Measurements from ENCODE around the gene PAK1.
A peak's percentile ranks its signal among the peaks of the same experiment; 100 is the strongest.

Gene PAK1

DNA sequence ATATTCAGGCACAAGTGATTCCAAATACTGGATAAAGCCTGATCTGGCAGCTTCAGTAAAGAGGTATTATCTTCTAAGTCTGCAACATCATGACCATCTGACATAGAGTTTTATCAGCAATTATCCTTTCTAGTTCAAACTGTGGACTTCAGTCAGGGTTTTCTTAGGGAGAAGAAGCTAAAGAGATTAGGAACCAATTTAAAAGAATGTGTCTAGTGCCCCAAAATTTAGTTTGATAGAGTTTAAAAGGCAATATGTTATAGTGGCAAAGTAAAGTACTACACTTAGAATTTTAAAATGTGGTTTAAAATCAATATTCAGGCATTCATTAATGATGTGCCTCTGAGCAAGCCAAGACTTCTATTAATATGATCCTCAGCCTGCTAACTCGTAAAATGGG lies 5.4 kb downstream of the PAK1 start:
- Histone ChIP-seq H3K36me3 (peaks cover 0 to 10% (median 0%) of the 10 kb centered on the region in 11 experiments; a peak in 7 of 22 replicates), H3K4me1 (peaks cover 29 to 37% (median 31%) of the 10 kb centered on the region in 10 experiments), H3K4me2 (no peak overlapping the region), H3K4me3 (no peak overlapping the region), H3K27ac (no peak overlapping the region), H3K27me3 (no peaks in the 10 kb centered on the region), H4K20me1 (no peaks in the 10 kb centered on the region; a peak in 2 of 22 replicates), H3K9me3 (replicated peaks in 1 of 11) (0 out of 22 replicates have a peak, but pooled peaks cover 0 to 10% (median 0%) of the 10 kb centered on the region in 11 experiments), H3K9ac (no peak overlapping the region)
- TF ChIP-seq Cebpa-rat (IDR thresholded peaks at IDR 0.05), result no peak

DNA sequence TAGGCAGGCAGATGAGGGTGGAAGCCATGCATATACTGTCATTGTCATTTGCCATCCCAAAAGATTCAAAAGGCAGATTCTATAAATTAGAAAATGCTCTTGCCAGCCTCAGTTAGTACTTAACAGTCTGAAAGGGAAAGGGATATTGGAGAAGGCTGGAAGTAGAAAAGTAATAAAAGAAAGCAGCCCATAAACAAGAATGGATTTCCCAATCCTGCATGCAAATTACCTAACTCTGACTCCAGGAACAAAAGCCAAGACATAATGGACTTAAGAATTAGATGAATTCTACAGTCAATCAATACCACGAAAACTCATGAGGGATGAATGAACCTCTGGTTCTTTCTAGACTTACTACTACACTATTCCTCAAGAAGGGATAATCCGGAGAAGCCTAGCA lies 5.9 kb downstream of the PAK1 start:
- H3K9me3 ChIP-seq (replicated peaks in 1 of 11), result 0 out of 22 replicates have a peak, but pooled peaks cover 0 to 10% (median 0%) of the 10 kb centered on the region in 11 experiments
- no peak overlapping the region for H3K27ac ChIP-seq
- no peak overlapping the region for H3K9ac ChIP-seq
- peaks cover 29 to 37% (median 31%) of the 10 kb centered on the region in 10 experiments for H3K4me1 ChIP-seq
- 0 out of 22 replicates have a peak overlapping the region, but pooled peaks of 1 of the 11 experiments have one; percentile 14 for H3K4me2 ChIP-seq
- peaks cover 0 to 10% (median 0%) of the 10 kb centered on the region in 11 experiments; a peak in 7 of 22 replicates for H3K36me3 ChIP-seq
- H3K27me3 ChIP-seq, result no peaks in the 10 kb centered on the region
- no peaks in the 10 kb centered on the region; a peak in 2 of 22 replicates for H4K20me1 ChIP-seq
- TF ChIP-seq Cebpa-rat (IDR thresholded peaks at IDR 0.05), result no peak
- H3K4me3 ChIP-seq, result no peak overlapping the region

DNA sequence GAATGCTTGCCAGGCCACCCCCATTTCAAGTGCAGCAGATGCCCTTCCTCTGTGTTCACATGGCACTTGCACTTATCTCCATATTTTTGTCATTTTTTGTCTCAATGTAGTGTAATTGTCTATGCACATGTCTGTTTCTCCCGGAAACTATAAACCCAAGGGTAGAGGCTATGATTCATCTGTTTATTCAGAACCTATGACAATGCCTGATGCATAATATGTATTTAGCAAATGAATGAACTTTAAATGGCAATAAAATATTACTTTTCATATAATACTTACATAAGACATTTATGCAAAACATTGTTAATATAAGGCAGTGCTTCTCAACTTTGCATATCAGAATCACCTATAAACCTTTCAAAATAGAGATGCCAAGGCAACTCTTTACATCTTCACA lies 6.7 kb downstream of the PAK1 start:
- Histone ChIP-seq H3K9me3 (replicated peaks in 1 of 11) (0 out of 22 replicates have a peak, but pooled peaks cover 0 to 10% (median 0%) of the 10 kb centered on the region in 11 experiments), H4K20me1 (no peaks in the 10 kb centered on the region; a peak in 2 of 22 replicates), H3K4me2 (no peak overlapping the region), H3K27me3 (no peaks in the 10 kb centered on the region), H3K4me3 (no peak overlapping the region), H3K4me1 (peaks cover 23 to 31% (median 24%) of the 10 kb centered on the region in 10 experiments), H3K36me3 (peaks cover 0 to 10% (median 0%) of the 10 kb centered on the region in 11 experiments; a peak in 7 of 22 replicates), H3K27ac (no peak overlapping the region), H3K9ac (no peak overlapping the region)
- no peak for TF ChIP-seq Cebpa-rat (IDR thresholded peaks at IDR 0.05)

DNA sequence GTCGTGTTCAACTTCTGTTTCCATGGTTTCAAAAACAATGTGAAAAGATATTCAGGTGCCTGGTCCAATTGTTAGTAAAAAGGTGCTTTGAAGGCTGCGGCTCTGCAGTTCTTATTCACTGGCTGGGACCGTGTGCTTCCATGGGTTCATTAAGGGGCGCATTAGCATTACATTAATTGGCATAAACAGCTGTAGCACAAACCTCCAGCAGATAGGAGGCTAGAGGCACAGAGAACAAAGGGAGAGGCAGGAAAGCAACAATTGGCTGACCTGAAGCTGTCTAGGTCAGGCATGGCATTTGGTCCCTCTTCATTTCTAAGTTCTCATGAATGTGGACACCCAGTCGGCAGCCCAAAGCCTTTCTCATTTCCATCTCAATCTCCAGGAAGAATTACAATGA lies 16.6 kb downstream of the PAK1 start:
- Histone ChIP-seq H3K4me1 (peaks cover 25 to 46% (median 32%) of the 10 kb centered on the region in 10 experiments), H3K9ac (peak overlapping the region in 1 of 11 experiments; percentile 13; a peak in 3 of 22 replicates), H3K36me3 (peaks cover 0 to 18% (median 6%) of the 10 kb centered on the region in 11 experiments; a peak in 3 of 22 replicates), H3K9me3 (replicated peaks in 1 of 11) (no peaks in the 10 kb centered on the region), H3K27me3 (no peaks in the 10 kb centered on the region), H4K20me1 (peaks cover 0 to 11% (median 0%) of the 10 kb centered on the region in 11 experiments; a peak in 4 of 22 replicates), H3K4me3 (no peak overlapping the region), H3K4me2 (peak overlapping the region; percentile 32 to 87 (median 75)), H3K27ac (peak overlapping the region in 1 of 11 experiments; percentile 8; a peak in 1 of 22 replicates)
- TF ChIP-seq Cebpa-rat (IDR thresholded peaks at IDR 0.05), result no peak

DNA sequence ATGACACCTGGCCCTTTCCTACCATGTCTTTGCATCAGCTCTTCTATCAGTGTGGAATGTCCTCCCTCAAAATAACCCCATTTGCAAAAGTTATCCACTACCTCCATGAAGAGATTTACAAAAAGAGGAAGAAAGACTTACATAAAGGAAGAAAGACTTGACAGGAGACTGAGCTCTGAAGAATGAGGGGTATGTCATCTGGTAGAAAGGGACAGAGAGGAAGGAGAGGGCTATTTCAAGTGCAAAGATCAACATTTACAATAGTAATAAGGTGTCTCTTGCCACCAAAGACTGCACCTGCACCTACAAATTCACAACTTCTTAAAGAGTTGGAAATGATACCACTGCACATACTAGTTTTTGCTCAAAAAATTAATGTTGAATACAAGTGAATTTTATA lies 18.2 kb downstream of the PAK1 start:
- peaks cover 0 to 11% (median 0%) of the 10 kb centered on the region in 11 experiments; a peak in 4 of 22 replicates for H4K20me1 ChIP-seq
- peak overlapping the region in 8 of 11 experiments; percentile 12 to 87 (median 72); a peak in 12 of 22 replicates for H3K4me2 ChIP-seq
- no peak for TF ChIP-seq Cebpa-rat (IDR thresholded peaks at IDR 0.05)
- H3K36me3 ChIP-seq, result peaks cover 0 to 19% (median 9%) of the 10 kb centered on the region in 11 experiments; a peak in 3 of 22 replicates
- H3K9me3 ChIP-seq (replicated peaks in 1 of 11), result no peaks in the 10 kb centered on the region
- no peak overlapping the region for H3K9ac ChIP-seq
- H3K27ac ChIP-seq, result no peak overlapping the region
- no peak overlapping the region for H3K4me3 ChIP-seq
- peaks cover 31 to 58% (median 38%) of the 10 kb centered on the region in 10 experiments for H3K4me1 ChIP-seq
- no peaks in the 10 kb centered on the region for H3K27me3 ChIP-seq

DNA sequence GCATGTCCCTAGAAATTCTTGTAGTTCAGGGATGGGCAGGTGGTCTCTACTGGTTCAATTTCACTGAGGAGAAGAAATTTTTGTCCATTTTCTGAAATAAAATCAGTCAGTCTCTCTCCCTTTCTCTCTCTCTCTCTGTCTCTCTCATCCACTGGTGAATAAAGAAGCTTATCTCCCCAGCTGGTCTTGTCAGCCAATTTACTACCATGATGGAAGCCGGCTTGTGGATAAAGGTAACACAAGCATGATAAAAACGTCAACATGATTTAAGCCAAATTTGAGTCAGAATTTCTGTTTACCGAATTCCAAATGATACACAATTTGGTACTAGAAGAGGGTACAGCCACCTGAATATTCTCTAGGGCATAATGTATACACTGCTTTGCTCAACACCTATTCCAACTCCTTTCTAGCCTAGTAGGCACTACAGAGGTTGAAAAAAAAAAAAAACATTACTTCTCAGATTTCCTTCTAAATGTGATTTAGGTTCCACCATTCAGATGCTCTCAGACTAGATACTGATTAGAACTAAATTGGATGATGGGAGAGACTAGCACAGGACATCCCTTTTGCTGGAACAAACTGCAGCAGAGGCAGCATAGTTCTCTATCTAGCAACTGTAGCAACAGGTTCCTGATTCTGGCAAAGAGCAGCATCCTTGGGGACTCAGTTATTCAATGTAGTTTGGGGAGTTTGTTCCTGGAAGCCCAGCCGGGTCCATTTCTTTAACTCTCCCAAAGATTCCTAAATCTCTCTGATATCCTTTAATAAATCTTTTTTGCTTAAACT lies 18.8 kb downstream of the PAK1 start:
- H3K9me3 ChIP-seq (replicated peaks in 1 of 11), result no peaks in the 10 kb centered on the region
- no peak overlapping the region for H3K9ac ChIP-seq
- H4K20me1 ChIP-seq, result peaks cover 0 to 10% (median 0%) of the 10 kb centered on the region in 11 experiments; a peak in 4 of 22 replicates
- H3K4me2 ChIP-seq, result peak overlapping the region in 6 of 11 experiments; percentile 32 to 87 (median 74); a peak in 6 of 22 replicates
- no peaks in the 10 kb centered on the region for H3K27me3 ChIP-seq
- no peak overlapping the region for H3K4me3 ChIP-seq
- TF ChIP-seq Cebpa-rat (IDR thresholded peaks at IDR 0.05), result no peak
- peaks cover 0 to 19% (median 9%) of the 10 kb centered on the region in 11 experiments; a peak in 3 of 22 replicates for H3K36me3 ChIP-seq
- H3K4me1 ChIP-seq, result peaks cover 38 to 64% (median 45%) of the 10 kb centered on the region in 10 experiments
- no peak overlapping the region for H3K27ac ChIP-seq

DNA sequence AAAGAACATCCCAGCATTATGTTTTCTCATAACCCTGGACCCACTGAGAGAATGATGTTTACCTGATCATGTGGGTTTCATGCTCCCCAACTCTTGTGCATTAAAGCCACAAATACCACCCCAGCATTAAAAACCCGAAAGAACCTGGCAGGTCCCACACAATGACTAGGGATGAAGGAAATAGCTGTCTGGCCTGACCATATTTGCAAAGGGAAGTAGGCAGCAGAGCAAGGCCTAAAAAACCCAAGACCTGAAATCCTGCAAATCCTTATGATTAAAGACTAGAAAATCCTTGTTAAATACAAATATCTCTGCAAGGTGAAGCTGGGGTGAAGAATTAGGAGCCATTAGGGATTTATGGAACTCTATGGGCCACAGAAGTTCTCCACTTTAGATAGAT lies 23.7 kb downstream of the PAK1 start:
- Histone ChIP-seq H3K27ac (peak overlapping the region in 5 of 11 experiments; percentile 55 to 78 (median 75); a peak in 7 of 22 replicates), H3K4me1 (peaks cover 38 to 72% (median 58%) of the 10 kb centered on the region in 10 experiments), H3K4me2 (peak overlapping the region in 10 of 11 experiments; percentile 60 to 93 (median 84); a peak in 20 of 22 replicates)

DNA sequence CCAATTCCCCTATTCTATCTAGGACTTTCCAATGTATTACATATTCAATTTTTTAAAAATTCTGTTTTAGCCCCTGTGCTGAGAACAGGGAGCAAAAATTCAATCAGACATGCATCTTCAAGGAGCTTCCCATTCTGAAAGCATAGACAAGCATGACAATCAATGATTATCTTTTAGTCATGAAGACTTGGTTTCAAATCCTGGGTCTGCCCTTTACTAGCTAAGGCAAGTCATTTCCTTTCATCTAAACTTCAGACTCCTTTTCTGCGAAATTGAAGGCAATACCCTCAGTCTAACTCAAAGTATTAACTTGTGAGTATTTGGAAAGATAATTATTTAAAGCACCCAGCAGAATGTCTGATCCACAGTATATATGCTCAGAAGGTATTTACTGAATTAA lies 24.1 kb downstream of the PAK1 start:
- H3K27ac ChIP-seq, result peak overlapping the region in 7 of 11 experiments; percentile 55 to 78 (median 68); a peak in 14 of 22 replicates
- peaks cover 0 to 19% (median 0%) of the 10 kb centered on the region in 11 experiments; a peak in 6 of 22 replicates for H4K20me1 ChIP-seq
- no peak for TF ChIP-seq Cebpa-rat (IDR thresholded peaks at IDR 0.05)
- H3K4me3 ChIP-seq, result peak overlapping the region in 1 of 10 experiments; percentile 43; a peak in 1 of 20 replicates
- H3K36me3 ChIP-seq, result peaks cover 0 to 19% (median 9%) of the 10 kb centered on the region in 11 experiments; a peak in 3 of 22 replicates
- H3K9me3 ChIP-seq (replicated peaks in 1 of 11), result no peaks in the 10 kb centered on the region
- peak overlapping the region in 3 of 11 experiments; percentile 6 to 59 (median 56); a peak in 5 of 22 replicates for H3K9ac ChIP-seq
- H3K4me2 ChIP-seq, result peak overlapping the region; percentile 60 to 93 (median 80)
- peaks cover 41 to 75% (median 63%) of the 10 kb centered on the region in 10 experiments for H3K4me1 ChIP-seq
- no peaks in the 10 kb centered on the region for H3K27me3 ChIP-seq

More for the DNA sequence above, 23.7 kb downstream of the PAK1 start:
- peaks cover 0 to 19% (median 9%) of the 10 kb centered on the region in 11 experiments; a peak in 3 of 22 replicates for H3K36me3 ChIP-seq
- no peak overlapping the region for H3K4me3 ChIP-seq
- TF ChIP-seq Cebpa-rat (IDR thresholded peaks at IDR 0.05), result no peak
- no peaks in the 10 kb centered on the region for H3K27me3 ChIP-seq
- peaks cover 0 to 18% (median 0%) of the 10 kb centered on the region in 11 experiments; a peak in 6 of 22 replicates for H4K20me1 ChIP-seq
- no peaks in the 10 kb centered on the region for H3K9me3 ChIP-seq (replicated peaks in 1 of 11)
- no peak overlapping the region for H3K9ac ChIP-seq
